Activated naive CD4-positive, alpha-beta T cell treated with anti-CD3 and anti-CD28 coated beads for 36 hours (primary cell): ENCODE measurements around the gene LSM14B. TPM values are rescaled to one million over a fixed set of nuclear protein-coding genes. Genes with fewer than 3 reads are reported as not detected.

Experiments
- CTCF ChIA-PET: fragments of 350-600 bp; sonication (Branson Sonifier 250); formaldehyde crosslinking; loops from one replicate; lab custom pipeline; 2021; ENCODE audit warnings: antibody characterized with exemption; lab: Charles Lee
- DNase-seq: peaks from one replicate; pipeline ENCODE4 v3.0.0-alpha.2; 2020
- H3K27ac Mint-ChIP-seq: one replicate; pipeline ENCODE4 v1.8.0; 2021; ENCODE audit warnings: mild to moderate bottlenecking, mixed read lengths
- H3K27me3 Mint-ChIP-seq: one replicate; pipeline ENCODE4 v1.8.0; 2021; ENCODE audit warnings: low read depth, mixed read lengths
- H3K36me3 Mint-ChIP-seq: one replicate; pipeline ENCODE4 v1.8.0; 2021; ENCODE audit warnings: low read depth, mixed read lengths
- H3K4me1 Mint-ChIP-seq: one replicate; pipeline ENCODE4 v1.8.0; 2021; ENCODE audit warnings: low read depth, mixed read lengths
- H3K4me3 Mint-ChIP-seq: one replicate; pipeline ENCODE4 v1.8.0; 2021; ENCODE audit warnings: mild to moderate bottlenecking, moderate library complexity, mixed read lengths
- H3K9me3 Mint-ChIP-seq: one replicate; pipeline ENCODE4 v1.8.0; 2021; ENCODE audit warnings: mixed read lengths
- intact Hi-C: fragments of 100-400 bp; cut with micrococcal nuclease; formaldehyde crosslinking; loops from one replicate; pipeline ENCODE4 v1.15.1; 2023
- total RNA-seq, 2 experiments: library from RNA; stranded (reverse); gene quantifications; one replicate each; pipeline ENCODE4 v1.2.3, GENCODE V29; 2021

Gene LSM14B
- total RNA-seq, 2 experiments from 2014 or later = 29.6 to 33.3 TPM

GRCh38 chr20:62116558-62117361 lies 5.5 kb upstream of the LSM14B start:
- H3K4me1 Mint-ChIP-seq = peaks cover 34% of the 10 kb centered on the region

DNA sequence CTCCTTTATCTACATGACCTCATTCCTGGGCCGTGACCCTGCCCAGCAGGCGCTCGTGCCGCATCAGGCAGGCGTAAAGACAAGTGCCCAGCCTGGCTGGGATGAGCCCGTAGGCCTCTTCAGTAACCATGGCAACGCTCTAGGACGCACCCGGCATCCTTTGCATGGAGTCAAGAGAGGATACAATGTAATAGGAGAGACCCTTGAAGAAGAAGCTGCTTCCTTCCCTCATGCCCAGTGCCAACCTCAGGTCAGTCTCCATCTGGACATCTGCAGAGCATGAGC lies 5.0 kb upstream of the LSM14B start:
- Mint-ChIP-seq H3K4me3 (no peak overlapping the region), H3K27ac (no peak overlapping the region), H3K36me3 (peaks cover 7% of the 10 kb centered on the region), H3K9me3 (peaks cover 24% of the 10 kb centered on the region), H3K4me1 (peaks cover 34% of the 10 kb centered on the region), H3K27me3 (no peaks in the 10 kb centered on the region)
- CTCF ChIA-PET = no interaction called here
- intact Hi-C loops = no loop called here
- no peak for DNase-seq

More at GRCh38 chr20:62116558-62117361, 5.5 kb upstream of the LSM14B start:
- DNase-seq = no peak
- CTCF ChIA-PET = interaction anchor here (0.7 kb wide), 1 partner anchor 890 kb away, joined by 6 read pairs; no protein-coding TSS in a partner anchor
- peaks cover 26% of the 10 kb centered on the region for H3K9me3 Mint-ChIP-seq
- H3K27ac Mint-ChIP-seq = no peak overlapping the region
- peaks cover 7% of the 10 kb centered on the region for H3K36me3 Mint-ChIP-seq
- intact Hi-C loops = no loop called here
- no peaks in the 10 kb centered on the region for H3K27me3 Mint-ChIP-seq
- H3K4me3 Mint-ChIP-seq = no peak overlapping the region

DNA sequence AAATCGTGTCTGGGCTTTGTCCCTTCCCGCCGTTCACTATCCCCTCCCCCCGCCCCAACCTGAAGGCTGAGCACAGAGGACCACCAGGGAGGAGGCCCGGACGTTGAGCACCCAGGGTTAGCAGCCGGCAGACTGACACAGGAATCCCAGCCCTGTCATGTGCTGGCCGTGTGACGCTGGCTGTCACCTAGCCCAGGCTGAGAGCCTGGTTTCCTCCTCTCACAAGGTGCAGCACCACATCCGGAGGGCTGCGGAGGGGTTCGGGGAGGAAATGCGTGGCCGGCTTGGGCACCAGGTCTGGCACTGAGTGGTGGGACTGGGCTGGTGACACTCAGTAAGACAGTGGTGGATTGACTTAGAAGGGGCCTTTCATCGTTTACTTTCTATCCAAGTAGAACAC lies 4.6 kb upstream of the LSM14B start:
- intact Hi-C loops = no loop called here
- peaks cover 34% of the 10 kb centered on the region for H3K4me1 Mint-ChIP-seq
- no peak overlapping the region for H3K4me3 Mint-ChIP-seq
- H3K27ac Mint-ChIP-seq = no peak overlapping the region
- no peaks in the 10 kb centered on the region for H3K27me3 Mint-ChIP-seq
- CTCF ChIA-PET = no interaction called here
- peaks cover 5% of the 10 kb centered on the region for H3K36me3 Mint-ChIP-seq
- DNase-seq = peak; percentile 85
- peaks cover 21% of the 10 kb centered on the region for H3K9me3 Mint-ChIP-seq

DNA sequence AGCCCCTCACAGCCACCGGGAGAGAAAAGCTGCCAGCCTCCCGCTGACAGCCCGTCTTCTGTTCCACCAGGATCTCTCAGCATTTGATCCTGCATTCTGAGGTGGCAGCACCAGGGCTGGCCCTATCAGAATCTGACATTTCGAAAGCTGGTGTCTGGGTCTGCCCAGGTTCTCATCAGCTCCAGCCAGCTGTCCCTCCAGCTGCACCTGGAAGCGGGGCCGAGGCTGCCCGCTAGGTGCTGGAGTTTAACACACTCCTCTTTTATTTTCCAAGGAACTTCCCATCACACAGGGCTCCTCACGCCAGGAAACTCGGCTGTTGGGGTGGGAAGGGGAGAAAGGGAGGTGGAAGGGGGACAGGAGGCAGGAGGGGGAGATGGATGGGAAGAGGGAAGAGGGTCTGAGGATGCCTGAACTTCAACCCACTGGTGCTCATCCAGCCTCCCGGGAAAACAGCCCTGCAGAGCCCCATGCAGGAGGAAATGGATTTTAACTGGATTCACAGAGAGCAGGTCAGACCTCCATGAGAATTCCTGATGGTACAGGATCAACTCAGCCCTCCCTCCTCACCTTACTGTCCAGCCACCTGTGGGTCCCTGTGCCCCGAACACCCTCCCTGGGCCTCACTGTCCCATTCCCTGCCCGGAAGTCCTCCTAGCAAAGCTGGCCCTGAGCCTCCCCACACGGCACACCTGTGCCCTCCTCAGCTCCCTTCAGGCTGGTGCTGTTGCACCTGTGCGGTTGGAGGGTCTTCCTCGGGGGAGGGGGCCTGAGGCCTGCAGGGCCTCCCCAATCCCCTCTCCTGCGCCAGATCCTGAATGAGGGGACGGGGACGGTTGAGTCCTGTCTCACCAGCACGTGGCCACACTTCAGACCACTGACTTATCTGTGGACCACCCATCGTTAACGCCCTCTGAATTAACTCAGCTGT lies 3.9 kb upstream of the LSM14B start:
- DNase-seq = no peak
- CTCF ChIA-PET = no interaction called here
- intact Hi-C loops = no loop called here
- Mint-ChIP-seq H3K27me3 (no peaks in the 10 kb centered on the region), H3K4me1 (peaks cover 37% of the 10 kb centered on the region), H3K27ac (no peak overlapping the region), H3K36me3 (peaks cover 1% of the 10 kb centered on the region), H3K9me3 (peaks cover 16% of the 10 kb centered on the region), H3K4me3 (no peak overlapping the region)

DNA sequence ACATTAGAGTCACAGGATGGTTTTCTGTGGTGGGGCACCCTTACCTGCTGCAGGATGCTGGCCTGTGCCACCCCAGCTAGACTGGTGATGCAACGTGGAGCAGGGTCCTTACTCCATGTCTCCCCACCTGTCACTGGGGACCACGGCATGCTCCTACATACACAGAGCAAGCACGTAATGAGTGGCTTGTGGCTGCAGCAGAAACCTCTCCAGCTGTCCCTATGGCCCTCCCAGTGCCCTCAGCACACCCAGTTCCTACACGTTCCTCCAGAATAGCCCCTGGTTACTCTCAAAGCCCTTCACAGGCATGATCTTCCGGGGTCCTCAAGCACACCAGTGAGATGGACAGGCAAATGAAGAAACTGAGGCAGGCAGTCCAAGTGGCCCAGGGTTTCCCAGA lies 3.2 kb upstream of the LSM14B start:
- Mint-ChIP-seq H3K27ac (no peak overlapping the region), H3K9me3 (peaks cover 14% of the 10 kb centered on the region), H3K4me1 (peaks cover 43% of the 10 kb centered on the region), H3K4me3 (no peak overlapping the region), H3K27me3 (no peaks in the 10 kb centered on the region), H3K36me3 (peaks cover 1% of the 10 kb centered on the region)
- CTCF ChIA-PET = no interaction called here
- intact Hi-C loops = no loop called here
- no peak for DNase-seq

- H3K27ac Mint-ChIP-seq = no peak overlapping the region
- H3K4me3 Mint-ChIP-seq = no peak overlapping the region
- CTCF ChIA-PET = interaction anchor here (1.4 kb wide), 1 partner anchor 109 kb away, joined by 5 read pairs; no protein-coding TSS in a partner anchor
Observed at GRCh38 chr20:62119591-62120364, 2.5 kb upstream of the LSM14B start.

GRCh38 chr20:62120365-62120762 lies 1.9 kb upstream of the LSM14B start:
- H3K9me3 Mint-ChIP-seq = peaks cover 14% of the 10 kb centered on the region
- intact Hi-C loops = loop anchor here (5.0 kb wide), 3 partner anchors 108 to 502 kb away; partner anchors contain the start of gene RPS21
- CTCF ChIA-PET = interaction anchor here (1.4 kb wide), 1 partner anchor 110 kb away, joined by 5 read pairs; no protein-coding TSS in a partner anchor
- peak overlapping the region; percentile 92 for H3K27ac Mint-ChIP-seq
- no peaks in the 10 kb centered on the region for H3K27me3 Mint-ChIP-seq
- peak overlapping the region; percentile 31 for H3K4me3 Mint-ChIP-seq
- no peak for DNase-seq
- H3K4me1 Mint-ChIP-seq = peaks cover 53% of the 10 kb centered on the region
- peaks cover 12% of the 10 kb centered on the region for H3K36me3 Mint-ChIP-seq

More at GRCh38 chr20:62119591-62120364, 2.5 kb upstream of the LSM14B start:
- Mint-ChIP-seq H3K9me3 (peaks cover 14% of the 10 kb centered on the region), H3K4me1 (peaks cover 50% of the 10 kb centered on the region), H3K36me3 (peaks cover 7% of the 10 kb centered on the region), H3K27me3 (no peaks in the 10 kb centered on the region)
- intact Hi-C loops = loop anchor here (5.0 kb wide), 3 partner anchors 107 to 503 kb away; partner anchors contain the start of gene RPS21
- no peak for DNase-seq

- H3K9me3 Mint-ChIP-seq = peaks cover 9% of the 10 kb centered on the region
- peak overlapping the region; percentile 92 for H3K27ac Mint-ChIP-seq
- CTCF ChIA-PET = interaction anchor here (0.8 to 1.4 kb wide), 6 partner anchors 12 to 110 kb away, joined by 3 to 5 read pairs (median 3); no protein-coding TSS in a partner anchor
- DNase-seq = no peak
- H3K27me3 Mint-ChIP-seq = no peaks in the 10 kb centered on the region
- H3K4me1 Mint-ChIP-seq = peaks cover 53% of the 10 kb centered on the region
- peaks cover 14% of the 10 kb centered on the region for H3K36me3 Mint-ChIP-seq
- intact Hi-C loops = loop anchor here (5.0 kb wide), 3 partner anchors 109 to 501 kb away; partner anchors contain the start of gene RPS21
- peak overlapping the region; percentile 87 for H3K4me3 Mint-ChIP-seq
Observed at GRCh38 chr20:62120990-62121775, 1.1 kb upstream of the LSM14B start.

- peaks cover 52% of the 10 kb centered on the region for H3K4me1 Mint-ChIP-seq
Observed at GRCh38 chr20:62122654-62123449, 577 bp downstream of the LSM14B start.

DNA sequence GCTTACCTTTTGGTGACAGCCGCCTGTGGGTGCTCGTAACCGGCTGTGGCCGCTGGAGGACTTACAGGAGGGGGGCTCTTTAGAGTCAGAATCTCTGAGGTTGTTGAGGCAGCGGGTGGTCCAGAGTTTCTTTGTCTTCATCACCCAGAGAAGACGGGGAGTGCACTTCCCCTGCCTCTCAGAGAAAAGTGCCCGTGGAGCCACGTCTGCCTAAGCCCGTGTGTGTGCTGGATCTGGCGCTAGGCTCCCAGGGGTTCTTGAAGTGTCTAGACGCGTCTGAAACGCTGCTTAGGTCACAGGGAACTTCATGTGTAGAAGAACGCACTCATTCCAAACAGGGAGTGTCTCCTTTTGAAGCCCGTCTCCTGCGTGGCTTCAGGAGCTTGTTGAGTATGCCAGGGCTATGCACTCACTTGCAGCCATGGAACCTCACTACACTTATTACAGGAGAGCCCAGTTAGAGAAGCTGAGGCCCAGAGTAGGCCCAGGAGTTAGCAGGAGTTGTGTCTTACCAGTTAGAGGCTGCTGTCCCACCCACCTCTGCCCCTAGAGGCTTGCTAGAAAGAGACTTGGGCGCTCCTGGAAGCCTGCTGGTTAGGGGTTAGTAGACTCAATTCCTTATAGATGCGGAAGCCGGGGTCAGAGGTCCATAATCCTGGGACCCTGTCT lies 1.3 kb downstream of the LSM14B start:
- no peaks in the 10 kb centered on the region for H3K9me3 Mint-ChIP-seq
- no peak for DNase-seq
- peaks cover 45% of the 10 kb centered on the region for H3K4me1 Mint-ChIP-seq
- H3K4me3 Mint-ChIP-seq = peak overlapping the region; percentile 77
- CTCF ChIA-PET = interaction anchor here (1.5 to 1.7 kb wide), 2 partner anchors 18 to 113 kb away, joined by 5 to 8 read pairs; no protein-coding TSS in a partner anchor
- peaks cover 31% of the 10 kb centered on the region for H3K36me3 Mint-ChIP-seq
- intact Hi-C loops = loop anchor here (5.0 kb wide), 3 partner anchors 111 to 499 kb away; partner anchors contain the start of gene RPS21
- no peak overlapping the region for H3K27ac Mint-ChIP-seq
- no peaks in the 10 kb centered on the region for H3K27me3 Mint-ChIP-seq

More at GRCh38 chr20:62122654-62123449, 577 bp downstream of the LSM14B start:
- peaks cover 26% of the 10 kb centered on the region for H3K36me3 Mint-ChIP-seq
- CTCF ChIA-PET = interaction anchor here (1.3 to 1.7 kb wide), 2 partner anchors 19 to 112 kb away, joined by 3 to 5 read pairs; no protein-coding TSS in a partner anchor
- peak; percentile 17 for DNase-seq
- peak overlapping the region; percentile 77 for H3K4me3 Mint-ChIP-seq
- no peaks in the 10 kb centered on the region for H3K27me3 Mint-ChIP-seq
- intact Hi-C loops = loop anchor here (1.0 to 5.0 kb wide), 8 partner anchors 20 to 499 kb away; partner anchors contain the start of genes ADRM1, OSBPL2, PSMA7 and RPS21
- H3K27ac Mint-ChIP-seq = no peak overlapping the region
- H3K9me3 Mint-ChIP-seq = no peaks in the 10 kb centered on the region
